HG03066 (cell line): ENCODE data around the gene LY9.
A peak's percentile ranks its signal among the peaks of the same experiment; 100 is the strongest.
"Not testable (repeated sequence)": the region's sequence is repeated elsewhere in the genome, so short reads cannot be mapped to it uniquely, and the experiment has no call there.

Source experiments
- ATAC-seq: cut with Tn5 transposase; IDR thresholded peaks from one replicate; pipeline ENCODE4 v1.9.1; 2021; ENCODE audit warnings: low read depth; ENCODE audit not compliant: unreplicated experiment

LY9 gene

GRCh38 chr1:160772331-160772730, 23.6 kb upstream of the LY9 start:
- ATAC-seq = no peak

GRCh38 chr1:160773093-160773492, 22.9 kb upstream of the LY9 start:
- ATAC-seq = no peak

GRCh38 chr1:160774886-160775719, 20.9 kb upstream of the LY9 start:
- no peak for ATAC-seq

GRCh38 chr1:160776178-160776577, 19.8 kb upstream of the LY9 start:
- no peak for ATAC-seq

- ATAC-seq = no peak
Measured at GRCh38 chr1:160777486-160778089, 18.4 kb upstream of the LY9 start.

GRCh38 chr1:160778976-160779375, 17.0 kb upstream of the LY9 start:
- ATAC-seq = no peak

GRCh38 chr1:160779626-160780397, 16.2 kb upstream of the LY9 start:
- no peak for ATAC-seq

GRCh38 chr1:160780398-160780755, 15.6 kb upstream of the LY9 start:
- no peak for ATAC-seq

- ATAC-seq = no peak
Measured at GRCh38 chr1:160781186-160781766, 14.7 kb upstream of the LY9 start.

- peak; percentile 72 for ATAC-seq
Measured at GRCh38 chr1:160781914-160782689, 13.9 kb upstream of the LY9 start.

GRCh38 chr1:160782988-160783765, 12.8 kb upstream of the LY9 start:
- not testable (repeated sequence) for ATAC-seq

- ATAC-seq = no peak
Measured at GRCh38 chr1:160789051-160789701, 6.8 kb upstream of the LY9 start.

- ATAC-seq = peak; percentile 85
Measured at GRCh38 chr1:160789702-160790611, 6.0 kb upstream of the LY9 start.

GRCh38 chr1:160794376-160794775, 1.6 kb upstream of the LY9 start:
- ATAC-seq = no peak

- no peak for ATAC-seq
Measured at GRCh38 chr1:160797271-160797709, 1.3 kb downstream of the LY9 start.

GRCh38 chr1:160797861-160798273, 1.9 kb downstream of the LY9 start:
- no peak for ATAC-seq

- ATAC-seq = no peak
Measured at GRCh38 chr1:160798439-160798838, 2.5 kb downstream of the LY9 start.

GRCh38 chr1:160799641-160800040, 3.7 kb downstream of the LY9 start:
- ATAC-seq = no peak
